ENCODE data around the gene EVC2.

EVC2 gene

DNA sequence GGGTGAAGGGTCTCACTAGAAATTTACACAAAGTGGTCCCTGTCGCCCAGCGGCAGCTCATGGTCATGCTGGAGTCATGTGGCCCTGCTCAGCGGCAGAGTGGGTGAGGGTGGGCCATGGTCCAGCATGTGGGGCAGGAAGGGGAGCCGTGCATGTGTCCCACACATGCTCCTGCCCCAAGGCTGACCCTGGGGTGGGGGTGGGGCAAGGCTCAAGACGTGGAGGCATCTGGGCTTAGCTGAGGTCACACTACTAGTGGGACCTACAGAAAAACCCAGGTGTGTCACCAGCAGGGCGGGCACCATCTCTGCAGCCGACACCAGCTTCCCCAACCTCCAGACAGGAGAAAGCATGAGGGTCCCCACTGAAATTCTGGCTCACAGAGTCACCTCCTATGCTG, 45.0 kb upstream of the EVC2 start:
- peaks cover 38% of the 10 kb centered on the region for H3K36me3 ChIP-seq (ENCODE audit: control insufficient read depth, insufficient read depth, low read length)
- no peaks in the 10 kb centered on the region for H3K9me3 ChIP-seq (ENCODE audit: control insufficient read depth, low read length)
- H3K4me3 ChIP-seq (ENCODE audit: extremely low read depth, insufficient read depth, low read length, poor library complexity, severe bottlenecking) = no peak overlapping the region
- H3K4me1 ChIP-seq (ENCODE audit: control insufficient read depth, insufficient read depth, low read length, poor library complexity, severe bottlenecking) = peaks cover 34% of the 10 kb centered on the region
- no peak overlapping the region for H3K27ac ChIP-seq (ENCODE audit: low read depth, low read length, severe bottlenecking)
- WGBS, 2 experiments (ENCODE audit: insufficient coverage in 2 of 2) = 76 to 92% methylated on average over 5 to 7 of the region's 7 CpGs

DNA sequence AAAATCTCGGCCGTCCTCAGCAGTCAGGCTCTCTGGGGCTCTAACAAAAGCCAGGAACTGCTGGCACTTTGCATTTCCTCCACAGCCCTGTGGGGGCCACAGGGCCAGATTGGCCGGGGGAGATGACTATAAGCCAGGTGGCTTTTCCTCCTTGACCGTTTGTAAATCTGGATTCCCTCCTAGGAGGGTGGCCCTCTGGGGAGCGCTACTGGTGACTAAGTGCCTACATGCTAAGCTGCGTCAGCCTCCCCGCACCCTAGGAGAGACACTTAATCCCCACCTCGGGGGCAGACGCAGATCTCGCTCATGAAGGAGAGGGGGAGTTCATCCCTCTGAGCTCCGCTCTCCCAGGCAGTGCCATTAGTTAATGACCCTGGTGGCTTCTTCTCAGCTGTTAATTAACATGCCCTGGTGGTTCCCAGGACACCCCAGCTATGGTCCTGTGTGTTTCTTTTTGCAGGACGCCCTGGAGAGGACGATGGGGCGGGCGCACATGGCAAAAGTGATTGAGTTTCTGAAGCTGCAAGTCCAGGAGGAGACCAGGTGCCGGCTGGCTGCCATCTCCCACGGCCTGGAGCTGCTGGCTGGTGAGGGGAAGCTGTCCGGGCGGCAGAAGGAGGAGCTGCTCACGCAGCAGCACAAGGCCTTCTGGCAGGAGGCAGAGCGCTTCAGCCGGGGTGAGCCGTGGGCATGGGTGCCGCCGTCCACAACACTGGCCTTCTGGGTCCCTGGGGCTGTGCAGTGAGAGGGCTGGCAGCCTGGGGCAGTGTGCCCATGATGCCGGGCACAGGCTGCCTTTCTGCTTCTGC, 44.2 kb upstream of the EVC2 start:
- no peaks in the 10 kb centered on the region for H3K9me3 ChIP-seq (ENCODE audit: control insufficient read depth, low read length)
- H3K4me3 ChIP-seq (ENCODE audit: extremely low read depth, insufficient read depth, low read length, poor library complexity, severe bottlenecking) = no peak overlapping the region
- H3K4me1 ChIP-seq (ENCODE audit: control insufficient read depth, insufficient read depth, low read length, poor library complexity, severe bottlenecking) = peaks cover 32% of the 10 kb centered on the region
- 66 to 69% methylated on average over 15 to 23 of the region's 26 CpGs for WGBS, 2 experiments (ENCODE audit: insufficient coverage in 2 of 2)
- no peak overlapping the region for H3K27ac ChIP-seq (ENCODE audit: low read depth, low read length, severe bottlenecking)
- H3K36me3 ChIP-seq (ENCODE audit: control insufficient read depth, insufficient read depth, low read length) = peaks cover 31% of the 10 kb centered on the region

DNA sequence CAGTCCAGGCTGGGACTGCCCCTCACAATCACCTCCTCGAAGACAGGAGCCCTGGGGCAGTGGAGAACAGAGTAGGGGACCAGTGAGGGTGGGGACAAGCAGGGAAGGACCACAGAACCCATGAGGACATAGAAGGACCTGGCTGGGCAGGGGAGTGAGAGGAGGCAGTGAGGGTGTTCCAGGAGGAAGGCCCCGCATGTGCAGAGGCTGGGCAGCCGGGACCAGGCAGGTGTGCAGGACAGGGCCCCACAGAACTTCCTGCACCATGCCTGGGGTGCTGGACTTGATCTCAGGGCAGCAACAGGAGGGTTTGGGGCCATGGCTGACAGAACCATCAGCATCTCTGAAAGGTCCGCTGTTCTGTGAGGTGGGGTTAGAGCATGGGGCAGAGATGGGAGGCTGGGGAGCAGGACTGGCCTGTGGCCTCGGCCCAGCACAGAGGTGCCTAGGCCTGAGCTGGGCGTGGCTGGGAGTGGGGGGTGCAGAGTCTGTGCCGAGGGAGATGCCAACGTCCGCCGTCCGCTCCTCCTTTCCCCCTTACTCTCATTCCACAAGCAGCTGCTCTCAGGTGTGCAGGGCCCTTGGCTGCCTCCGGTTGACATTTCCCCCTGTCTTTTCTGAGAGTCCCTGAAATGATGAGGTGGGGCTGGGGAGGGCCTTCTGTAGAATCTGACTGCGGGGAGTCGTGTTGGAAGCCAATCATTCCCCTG, 43.5 kb upstream of the EVC2 start:
- Histone ChIP-seq H3K4me1 (ENCODE audit: control insufficient read depth, insufficient read depth, low read length, poor library complexity, severe bottlenecking) (peaks cover 39% of the 10 kb centered on the region), H3K36me3 (ENCODE audit: control insufficient read depth, insufficient read depth, low read length) (peaks cover 24% of the 10 kb centered on the region), H3K9me3 (ENCODE audit: control insufficient read depth, low read length) (no peaks in the 10 kb centered on the region), H3K27ac (ENCODE audit: low read depth, low read length, severe bottlenecking) (no peak overlapping the region), H3K4me3 (ENCODE audit: extremely low read depth, insufficient read depth, low read length, poor library complexity, severe bottlenecking) (no peak overlapping the region)
- 52 to 65% methylated on average over 6 of the region's 14 CpGs for WGBS, 2 experiments (ENCODE audit: insufficient coverage in 2 of 2)

DNA sequence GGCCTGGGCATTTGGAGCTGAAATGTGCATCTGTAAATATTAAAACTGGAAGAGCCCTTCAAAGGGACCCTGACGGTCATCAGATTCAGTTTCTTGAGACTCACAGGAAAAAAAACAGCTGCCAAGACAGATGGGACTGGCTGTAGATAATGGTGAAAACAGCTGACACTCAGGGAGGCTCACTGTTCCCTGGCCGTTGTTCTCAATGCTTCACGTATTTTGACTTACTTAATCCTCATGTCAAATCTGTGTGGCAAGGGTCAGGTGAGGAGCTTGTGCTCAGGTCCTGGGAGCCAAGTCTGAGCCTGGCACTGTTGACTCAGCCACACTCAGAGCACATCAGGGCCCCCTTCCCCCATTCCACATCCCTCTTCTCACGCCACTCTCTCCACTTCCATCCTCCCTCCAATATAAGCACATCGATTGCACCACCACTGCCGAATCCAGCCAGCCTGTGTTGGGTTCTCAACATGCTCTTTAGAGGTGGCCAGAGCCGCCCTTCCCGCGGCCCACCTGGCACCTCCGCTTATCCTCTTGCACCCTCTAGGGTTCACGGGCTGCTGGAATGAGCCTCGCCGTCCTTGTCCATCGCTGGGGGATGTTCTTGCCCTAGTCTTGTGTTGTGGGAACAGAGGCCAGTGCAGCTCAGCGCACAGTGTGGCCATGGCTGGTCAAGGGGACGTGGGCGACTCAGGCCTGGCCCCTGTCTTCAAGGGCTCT, 42.7 kb upstream of the EVC2 start:
- Histone ChIP-seq H3K27ac (ENCODE audit: low read depth, low read length, severe bottlenecking) (no peak overlapping the region), H3K9me3 (ENCODE audit: control insufficient read depth, low read length) (no peaks in the 10 kb centered on the region), H3K4me3 (ENCODE audit: extremely low read depth, insufficient read depth, low read length, poor library complexity, severe bottlenecking) (no peak overlapping the region), H3K4me1 (ENCODE audit: control insufficient read depth, insufficient read depth, low read length, poor library complexity, severe bottlenecking) (peaks cover 43% of the 10 kb centered on the region), H3K36me3 (ENCODE audit: control insufficient read depth, insufficient read depth, low read length) (peaks cover 21% of the 10 kb centered on the region)
- 81 to 86% methylated on average over 14 to 16 of the region's 17 CpGs for WGBS, 2 experiments (ENCODE audit: insufficient coverage in 2 of 2)

DNA sequence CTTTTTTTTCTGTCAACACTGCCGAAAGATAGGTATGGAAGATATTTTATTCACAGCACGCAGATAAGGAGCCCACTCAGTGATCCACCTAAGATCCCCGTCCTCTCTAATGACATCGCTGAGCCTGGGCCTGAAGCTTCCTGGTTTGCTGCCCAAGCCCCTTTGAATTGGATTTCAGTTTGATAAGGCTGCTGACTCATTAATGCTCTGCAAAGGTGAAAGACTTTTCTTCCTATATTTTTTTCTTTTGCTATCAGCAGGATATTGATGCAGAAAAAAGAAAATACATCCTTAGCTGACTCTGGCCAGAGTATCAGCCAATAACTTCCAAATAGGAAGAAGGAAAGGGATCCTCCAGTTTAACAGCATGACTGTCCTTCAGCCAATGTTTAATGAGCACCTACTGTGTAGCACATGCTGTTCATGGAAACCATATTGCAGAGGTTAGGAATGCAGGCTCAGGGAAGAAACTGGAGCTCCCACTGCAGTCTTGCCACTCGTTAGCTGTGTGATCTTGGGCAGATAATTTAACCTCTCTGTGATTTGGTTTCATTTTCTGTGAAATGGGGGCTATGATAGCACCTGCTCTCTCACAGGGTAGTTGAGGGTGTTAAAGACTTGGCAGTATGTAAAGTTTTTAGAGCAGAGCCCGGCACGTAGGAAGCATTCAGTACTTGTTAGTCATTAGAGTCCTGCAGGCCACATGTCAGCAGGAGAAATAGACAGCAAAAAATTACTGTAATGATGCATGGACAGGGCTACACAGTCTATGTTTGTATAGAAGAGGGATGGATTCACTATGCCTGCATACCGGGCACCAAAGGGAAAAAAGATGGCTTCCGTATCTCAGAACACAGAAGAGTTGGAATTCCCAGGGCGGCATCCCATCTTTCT, 41.9 kb upstream of the EVC2 start:
- Histone ChIP-seq H3K4me3 (ENCODE audit: extremely low read depth, insufficient read depth, low read length, poor library complexity, severe bottlenecking) (no peak overlapping the region), H3K4me1 (ENCODE audit: control insufficient read depth, insufficient read depth, low read length, poor library complexity, severe bottlenecking) (peaks cover 43% of the 10 kb centered on the region), H3K27ac (ENCODE audit: low read depth, low read length, severe bottlenecking) (no peak overlapping the region), H3K36me3 (ENCODE audit: control insufficient read depth, insufficient read depth, low read length) (peaks cover 21% of the 10 kb centered on the region), H3K9me3 (ENCODE audit: control insufficient read depth, low read length) (no peaks in the 10 kb centered on the region)
- 92 to 99% methylated on average over 8 to 9 of the region's 10 CpGs for WGBS, 2 experiments (ENCODE audit: insufficient coverage in 2 of 2)

DNA sequence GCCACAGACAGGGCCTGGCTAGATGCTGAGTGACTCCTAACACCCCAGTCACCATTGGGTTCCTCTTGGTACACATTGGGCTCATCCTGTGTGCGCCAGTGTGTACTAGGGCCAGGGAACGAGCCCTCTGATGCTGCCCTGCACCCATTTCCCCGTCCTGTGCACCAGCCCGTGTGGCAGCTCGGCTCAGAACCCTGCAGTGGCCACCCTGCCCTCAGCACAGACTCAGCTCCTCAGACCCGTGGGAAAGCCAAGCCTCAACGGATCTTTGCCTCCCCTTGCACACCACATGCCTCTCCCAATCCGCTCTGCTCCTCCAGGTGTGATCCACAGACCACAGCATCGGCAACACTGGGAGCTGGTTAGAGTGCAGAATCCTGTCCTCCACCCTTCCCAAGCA, 41.2 kb upstream of the EVC2 start:
- H3K4me3 ChIP-seq (ENCODE audit: extremely low read depth, insufficient read depth, low read length, poor library complexity, severe bottlenecking) = no peak overlapping the region
- 88 to 95% methylated on average over 8 of the region's 9 CpGs for WGBS, 2 experiments (ENCODE audit: insufficient coverage in 2 of 2)
- peaks cover 45% of the 10 kb centered on the region for H3K4me1 ChIP-seq (ENCODE audit: control insufficient read depth, insufficient read depth, low read length, poor library complexity, severe bottlenecking)
- no peak overlapping the region for H3K27ac ChIP-seq (ENCODE audit: low read depth, low read length, severe bottlenecking)
- H3K36me3 ChIP-seq (ENCODE audit: control insufficient read depth, insufficient read depth, low read length) = peaks cover 25% of the 10 kb centered on the region
- H3K9me3 ChIP-seq (ENCODE audit: control insufficient read depth, low read length) = no peaks in the 10 kb centered on the region

DNA sequence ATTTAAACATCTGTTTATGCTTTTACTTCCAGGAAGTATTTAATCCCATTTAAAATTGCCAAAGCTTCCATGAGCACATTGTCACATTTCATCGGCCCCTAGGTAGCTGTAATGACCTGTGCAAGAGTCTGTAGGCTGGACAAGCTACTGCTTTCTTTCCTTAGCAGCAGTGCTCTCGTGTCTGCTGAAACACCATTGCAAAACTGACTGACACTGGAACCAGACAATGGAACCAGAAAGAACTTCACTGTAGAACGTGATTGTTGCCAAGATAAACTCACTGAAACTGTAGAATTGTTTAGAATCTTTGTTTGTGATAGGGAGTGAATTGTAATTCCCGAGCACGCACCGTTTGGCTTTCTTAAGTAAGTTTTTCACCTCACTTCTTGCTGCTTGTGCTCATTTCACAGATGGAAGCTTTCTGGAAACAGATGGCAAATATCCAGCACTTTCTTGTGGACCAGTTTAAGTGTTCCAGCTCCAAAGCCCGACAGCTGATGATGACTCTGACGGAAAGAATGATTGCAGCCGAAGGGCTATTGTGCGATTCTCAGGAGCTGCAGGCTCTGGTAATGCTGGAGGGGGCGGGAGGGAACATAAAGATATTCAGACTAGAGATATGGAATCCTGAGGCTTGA, 39.5 kb upstream of the EVC2 start:
- WGBS, 2 experiments (ENCODE audit: insufficient coverage in 2 of 2) = 77 to 80% methylated on average over 9 to 11 of the region's 11 CpGs
- no peak overlapping the region for H3K4me3 ChIP-seq (ENCODE audit: extremely low read depth, insufficient read depth, low read length, poor library complexity, severe bottlenecking)
- peaks cover 34% of the 10 kb centered on the region for H3K4me1 ChIP-seq (ENCODE audit: control insufficient read depth, insufficient read depth, low read length, poor library complexity, severe bottlenecking)
- peaks cover 43% of the 10 kb centered on the region for H3K36me3 ChIP-seq (ENCODE audit: control insufficient read depth, insufficient read depth, low read length)
- H3K27ac ChIP-seq (ENCODE audit: low read depth, low read length, severe bottlenecking) = peak overlapping the region; percentile 80
- no peaks in the 10 kb centered on the region for H3K9me3 ChIP-seq (ENCODE audit: control insufficient read depth, low read length)

DNA sequence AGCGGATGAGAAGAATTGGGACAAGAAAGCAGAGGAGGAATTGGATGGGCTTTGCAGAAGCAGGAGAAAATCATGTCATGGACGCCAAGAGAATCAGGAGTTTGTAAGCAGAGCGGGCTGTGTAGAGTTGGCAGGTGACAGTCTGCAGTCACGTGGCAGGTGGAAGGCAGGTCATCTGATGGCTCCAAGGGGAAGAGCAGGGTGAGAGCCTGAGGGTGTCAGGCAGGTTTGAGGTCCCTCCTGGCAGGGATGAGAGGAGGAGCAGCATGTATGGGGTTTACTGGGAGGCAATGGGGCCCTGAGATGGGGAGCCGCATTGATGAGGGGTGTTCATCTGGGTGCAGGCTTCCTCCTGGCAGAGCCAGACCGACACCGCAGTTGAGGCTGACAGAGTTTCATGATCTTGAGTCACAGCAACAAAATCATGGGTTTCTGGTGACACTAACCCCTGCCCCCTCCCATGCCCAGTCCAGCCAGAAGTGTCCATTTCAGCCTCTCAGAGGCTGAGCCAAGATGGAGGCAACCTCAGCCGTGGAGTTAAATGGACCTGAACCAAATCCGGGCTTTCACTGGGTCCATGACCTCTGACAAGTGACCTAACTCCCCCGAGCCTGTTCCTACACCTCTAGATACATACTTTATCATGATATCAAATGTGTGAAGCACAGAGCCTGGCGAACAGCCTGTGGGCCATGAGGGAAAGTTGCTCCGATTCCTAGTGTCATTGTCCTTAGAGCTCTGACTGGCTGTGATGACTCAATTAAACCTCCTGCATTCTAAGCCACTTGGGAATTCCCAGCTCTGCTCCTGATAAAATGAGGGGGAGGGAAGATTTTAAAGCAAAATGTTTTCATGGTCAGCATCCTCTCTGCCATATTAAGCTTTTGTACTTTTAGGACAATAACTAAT, 38.7 kb upstream of the EVC2 start:
- Histone ChIP-seq H3K4me1 (ENCODE audit: control insufficient read depth, insufficient read depth, low read length, poor library complexity, severe bottlenecking) (peaks cover 27% of the 10 kb centered on the region), H3K4me3 (ENCODE audit: extremely low read depth, insufficient read depth, low read length, poor library complexity, severe bottlenecking) (no peak overlapping the region), H3K36me3 (ENCODE audit: control insufficient read depth, insufficient read depth, low read length) (peaks cover 50% of the 10 kb centered on the region), H3K27ac (ENCODE audit: low read depth, low read length, severe bottlenecking) (peak overlapping the region; percentile 80), H3K9me3 (ENCODE audit: control insufficient read depth, low read length) (no peaks in the 10 kb centered on the region)
- WGBS, 2 experiments (ENCODE audit: insufficient coverage in 2 of 2) = 83 to 88% methylated on average over 9 to 10 of the region's 12 CpGs

DNA sequence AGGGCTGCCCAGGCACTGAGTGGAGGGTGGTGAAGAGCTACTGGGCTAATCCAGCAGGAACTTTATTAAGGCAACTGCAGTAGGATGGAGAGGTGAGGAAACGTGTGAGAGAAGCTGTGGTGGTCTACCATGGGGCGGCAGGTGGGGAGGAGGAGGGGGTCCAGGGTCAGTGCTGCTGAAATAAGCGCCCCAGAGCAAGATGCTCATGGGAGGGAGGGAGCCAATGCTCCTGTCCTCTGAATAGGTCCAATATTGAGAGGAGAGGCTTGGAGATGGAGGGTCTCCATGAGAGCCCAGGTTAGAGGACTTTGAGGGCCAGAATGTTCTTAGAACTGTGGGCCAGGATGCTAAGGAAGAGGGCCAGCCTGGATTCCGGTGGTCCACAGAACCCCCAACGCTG, 37.9 kb upstream of the EVC2 start:
- Histone ChIP-seq H3K36me3 (ENCODE audit: control insufficient read depth, insufficient read depth, low read length) (peaks cover 50% of the 10 kb centered on the region), H3K9me3 (ENCODE audit: control insufficient read depth, low read length) (no peaks in the 10 kb centered on the region), H3K4me3 (ENCODE audit: extremely low read depth, insufficient read depth, low read length, poor library complexity, severe bottlenecking) (no peak overlapping the region), H3K27ac (ENCODE audit: low read depth, low read length, severe bottlenecking) (no peak overlapping the region), H3K4me1 (ENCODE audit: control insufficient read depth, insufficient read depth, low read length, poor library complexity, severe bottlenecking) (peaks cover 24% of the 10 kb centered on the region)
- WGBS, 2 experiments (ENCODE audit: insufficient coverage in 2 of 2) = 90 to 96% methylated on average over 5 of the region's 5 CpGs

Data from mesodermal cell (in vitro differentiated cells).